HG03565 (cell line): ENCODE measurements around the gene PYROXD2.

ENCODE experiments used
- ATAC-seq: cut with Tn5 transposase; IDR thresholded peaks from one replicate; pipeline ENCODE4 v1.9.1; 2021; ENCODE audit warnings: mild to moderate bottlenecking, moderate library complexity; ENCODE audit not compliant: unreplicated experiment

Gene PYROXD2

DNA sequence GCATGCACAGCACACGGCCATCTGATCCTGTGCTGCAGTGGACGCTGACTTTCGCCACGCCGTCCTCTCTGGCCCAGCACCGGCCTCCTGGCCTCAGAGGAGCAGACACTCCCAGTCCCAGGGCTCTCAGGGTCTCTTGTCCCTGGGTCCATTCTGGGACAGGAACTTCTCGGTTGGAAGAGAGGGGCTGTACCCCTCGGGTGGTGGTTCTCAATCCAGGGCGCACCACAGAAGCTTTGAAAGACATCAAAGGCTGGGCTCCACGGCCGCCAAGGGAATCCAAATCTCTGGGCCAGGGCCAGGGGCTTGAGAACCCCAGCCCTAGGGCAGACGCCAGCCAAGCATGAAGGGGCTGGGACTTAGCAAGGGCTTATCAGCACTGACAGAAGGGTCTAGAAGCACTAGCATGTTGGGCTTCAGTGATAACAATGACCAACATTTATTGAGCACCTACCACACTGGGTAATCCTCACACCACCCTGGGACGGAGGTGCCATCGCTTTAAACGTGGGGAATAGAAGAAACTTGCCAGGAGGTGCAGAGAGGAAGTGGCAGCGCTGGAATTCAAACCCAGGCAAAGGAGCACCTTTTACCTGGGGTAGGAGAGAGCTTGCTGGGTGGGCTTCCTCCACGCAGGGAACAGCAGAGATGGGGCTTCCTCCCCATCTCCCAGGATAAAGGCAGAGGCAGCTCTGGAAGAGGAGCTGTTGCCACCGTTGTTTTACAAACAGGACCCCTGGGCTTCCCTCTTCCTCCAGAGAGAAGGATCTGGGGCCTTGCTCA, 1.8 kb upstream of the PYROXD2 start:
- ATAC-seq, result no peak

GRCh38 chr10:98415731-98416119, 743 bp upstream of the PYROXD2 start:
- no peak for ATAC-seq

DNA sequence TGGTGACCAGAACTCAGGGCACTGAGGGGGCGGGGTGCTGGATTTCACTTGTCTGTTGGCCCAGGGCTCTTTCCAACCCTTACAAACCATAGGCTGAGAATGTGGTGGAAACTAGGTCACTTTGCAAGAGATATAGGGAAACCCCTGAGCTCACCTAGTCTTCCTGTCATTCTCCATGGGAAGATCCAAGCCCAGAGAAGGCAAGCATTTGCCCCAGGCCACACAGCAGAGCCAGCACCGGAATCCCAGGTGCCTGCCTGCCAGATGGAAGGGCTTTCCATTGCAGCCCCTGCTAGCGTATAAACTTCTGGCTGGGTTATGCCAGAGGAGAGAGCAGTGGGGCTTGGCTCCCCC, 427 bp downstream of the PYROXD2 start:
- no peak for ATAC-seq

DNA sequence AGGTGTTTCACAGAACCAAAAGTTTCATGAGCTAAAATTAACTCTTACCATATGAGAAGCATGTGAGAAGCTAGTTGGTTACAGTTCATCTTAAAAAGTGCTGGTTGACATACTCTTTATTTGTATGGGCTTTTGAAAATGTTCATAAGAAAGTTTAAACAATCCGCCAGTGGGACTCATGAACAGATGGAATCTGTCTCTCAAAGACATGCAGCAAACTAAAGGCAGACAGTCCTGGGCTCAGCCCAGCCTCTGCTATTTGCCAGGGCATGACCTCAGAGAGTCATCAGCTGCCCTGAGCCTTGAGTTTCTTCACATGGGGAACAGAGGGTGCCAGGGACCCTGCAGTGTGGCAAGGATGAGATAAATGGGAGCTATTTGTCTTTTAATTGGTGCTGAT, 3.2 kb downstream of the PYROXD2 start:
- no peak for ATAC-seq

DNA sequence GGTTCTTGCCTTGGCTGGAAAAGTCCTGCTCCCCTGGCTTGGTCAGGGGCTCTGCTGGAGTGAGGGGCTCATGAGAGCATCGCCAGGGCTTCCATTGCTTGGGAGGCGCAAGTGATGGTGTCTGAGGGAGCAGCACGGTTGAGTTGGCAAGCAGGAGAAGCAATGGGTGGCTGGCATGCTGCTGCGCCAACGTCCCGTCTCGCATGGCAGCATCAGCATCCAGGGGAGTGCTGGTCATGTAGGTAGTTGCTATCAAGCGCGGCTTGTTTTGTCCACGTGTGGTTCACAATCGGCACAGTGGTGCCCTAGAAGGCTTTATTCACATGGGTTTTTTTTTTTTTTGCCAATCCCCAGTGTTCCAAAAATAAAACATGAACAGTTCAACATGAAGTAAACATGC, 3.8 kb downstream of the PYROXD2 start:
- ATAC-seq, result no peak

- ATAC-seq, result no peak
These were observed 4.2 kb downstream of the PYROXD2 start for GRCh38 chr10:98410759-98411158.

- no peak for ATAC-seq
These were observed 4.7 kb downstream of the PYROXD2 start for GRCh38 chr10:98410135-98410743.

GRCh38 chr10:98408799-98409198, 6.2 kb downstream of the PYROXD2 start:
- no peak for ATAC-seq

GRCh38 chr10:98407744-98408241, 7.2 kb downstream of the PYROXD2 start:
- no peak for ATAC-seq

- no peak for ATAC-seq
These were observed 7.8 kb downstream of the PYROXD2 start for GRCh38 chr10:98407017-98407743.

GRCh38 chr10:98405422-98405821, 9.6 kb downstream of the PYROXD2 start:
- ATAC-seq, result no peak

DNA sequence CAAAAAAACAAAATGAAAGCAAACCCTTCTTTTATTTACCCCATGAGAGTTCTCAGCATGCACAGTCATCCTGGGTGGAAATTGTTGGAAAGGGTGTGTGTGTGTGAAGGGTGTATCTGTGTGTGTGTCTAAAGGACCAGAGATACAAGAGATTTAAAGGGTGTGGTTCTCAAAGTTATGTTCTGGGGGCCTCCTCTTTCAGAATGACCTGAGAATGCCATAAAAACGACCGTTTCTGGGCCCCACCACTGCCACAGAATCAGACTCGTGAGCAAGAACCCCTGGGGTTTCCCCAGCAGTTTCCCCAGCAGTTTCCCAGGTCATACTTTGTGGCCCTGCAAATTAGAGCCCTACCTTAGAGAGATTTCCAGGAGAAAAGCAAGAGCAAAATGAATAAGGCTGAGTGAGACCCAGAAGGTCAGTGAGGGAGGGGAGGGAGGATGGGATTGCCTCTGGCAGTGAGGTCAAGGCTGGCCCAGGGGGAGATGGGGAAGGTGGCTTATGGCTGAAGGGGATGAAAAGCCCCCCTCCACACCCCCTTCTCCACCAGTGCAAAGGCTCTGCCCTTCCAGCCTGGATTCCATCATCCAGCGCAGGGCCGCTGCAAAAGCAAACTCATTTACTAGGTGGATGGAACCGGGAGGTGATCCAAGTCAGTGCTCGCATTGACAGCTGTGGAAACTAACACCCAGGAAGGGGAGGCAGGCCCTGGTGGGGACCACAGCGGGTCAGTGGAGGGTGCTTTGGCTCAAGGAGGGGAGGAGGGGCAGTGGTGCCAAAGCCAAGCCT, 10.2 kb downstream of the PYROXD2 start:
- ATAC-seq, result no peak

- ATAC-seq, result peak; percentile 46
These were observed 11.0 kb downstream of the PYROXD2 start for GRCh38 chr10:98403812-98404504.

DNA sequence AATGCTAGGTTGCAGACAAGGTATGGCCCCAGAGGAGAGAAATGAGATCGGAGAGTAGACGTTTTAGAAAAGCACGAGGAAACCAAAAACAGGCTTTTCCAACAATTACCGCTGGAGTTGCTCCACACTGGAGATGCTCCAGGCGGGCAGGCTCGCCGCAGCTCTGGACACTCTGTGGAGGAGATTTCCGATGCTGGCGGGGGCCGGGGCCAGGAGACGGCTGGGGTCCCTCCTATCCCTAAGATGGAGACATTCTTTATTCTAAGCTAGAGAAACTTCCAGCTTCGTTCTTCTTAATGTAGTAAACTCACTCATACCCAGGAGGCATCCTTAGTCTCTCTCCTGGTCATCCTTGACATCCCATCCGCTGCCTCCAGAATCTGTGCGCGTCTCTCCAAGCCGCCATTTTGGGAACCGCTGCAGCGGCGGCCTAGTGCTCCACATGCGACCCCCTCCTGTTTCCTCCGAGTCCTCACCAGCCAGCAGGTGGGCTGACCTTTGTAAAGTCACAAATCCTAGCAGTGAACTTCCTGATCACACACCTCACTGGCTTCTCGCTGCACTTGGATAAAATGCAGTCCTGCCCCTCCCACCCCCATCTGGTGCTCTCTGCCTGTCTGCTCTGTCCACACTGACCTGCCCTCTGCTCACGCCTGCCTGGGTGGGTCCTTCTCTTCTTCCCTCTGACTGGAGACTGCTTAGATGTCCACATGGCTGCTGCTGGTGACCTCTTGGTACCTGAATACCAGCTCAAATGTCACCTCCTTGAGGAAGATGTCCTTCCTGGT, 11.9 kb downstream of the PYROXD2 start:
- ATAC-seq, result no peak

GRCh38 chr10:98402478-98402877, 12.5 kb downstream of the PYROXD2 start:
- no peak for ATAC-seq

GRCh38 chr10:98400482-98400881, 14.5 kb downstream of the PYROXD2 start:
- no peak for ATAC-seq

GRCh38 chr10:98399784-98400183, 15.2 kb downstream of the PYROXD2 start:
- no peak for ATAC-seq

DNA sequence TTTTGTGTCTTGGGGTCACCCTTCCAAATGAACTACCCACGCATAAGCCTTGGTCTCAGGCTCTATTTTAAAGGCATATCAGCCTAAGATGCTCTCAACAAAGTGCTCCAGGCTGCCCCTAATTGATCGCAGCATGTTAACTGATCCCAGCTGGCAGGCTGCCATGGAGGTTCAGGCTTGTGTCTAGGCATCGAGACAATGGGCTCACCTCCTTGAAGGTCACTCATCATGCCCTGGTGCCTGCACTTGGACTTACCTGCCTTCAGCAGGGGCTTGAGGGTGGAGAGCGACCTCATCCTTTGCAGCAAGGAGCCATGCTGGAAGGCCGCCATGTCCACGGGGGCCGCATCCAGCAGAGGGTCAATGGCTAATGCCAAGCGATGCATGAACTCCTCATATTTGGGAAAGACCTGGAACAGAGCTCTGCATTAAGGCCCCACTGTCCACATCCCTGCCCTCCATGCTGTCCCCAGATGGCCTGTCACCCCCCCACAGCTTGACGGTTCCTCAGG, 17.8 kb downstream of the PYROXD2 start:
- ATAC-seq, result no peak
